GM23248 (cell line): ENCODE results near the gene PRR15.

Experiments used
- EZH2 ChIP-seq: fragments of 200-600 bp; sonication (generic); IDR thresholded peaks from 2 replicates; pipeline ENCODE4 v1.6.1; 2018; ENCODE audit warnings: antibody characterized with exemption, mild to moderate bottlenecking; ENCODE audit not compliant: insufficient read depth, poor library complexity, severe bottlenecking
- EZH2phosphoT487 ChIP-seq: fragments of 200-600 bp; sonication (generic); IDR thresholded peaks from 2 replicates; pipeline ENCODE4 v1.6.1; 2018; ENCODE audit warnings: antibody characterized with exemption, moderate library complexity, mild to moderate bottlenecking, low read depth; ENCODE audit not compliant: insufficient read depth

DNA sequence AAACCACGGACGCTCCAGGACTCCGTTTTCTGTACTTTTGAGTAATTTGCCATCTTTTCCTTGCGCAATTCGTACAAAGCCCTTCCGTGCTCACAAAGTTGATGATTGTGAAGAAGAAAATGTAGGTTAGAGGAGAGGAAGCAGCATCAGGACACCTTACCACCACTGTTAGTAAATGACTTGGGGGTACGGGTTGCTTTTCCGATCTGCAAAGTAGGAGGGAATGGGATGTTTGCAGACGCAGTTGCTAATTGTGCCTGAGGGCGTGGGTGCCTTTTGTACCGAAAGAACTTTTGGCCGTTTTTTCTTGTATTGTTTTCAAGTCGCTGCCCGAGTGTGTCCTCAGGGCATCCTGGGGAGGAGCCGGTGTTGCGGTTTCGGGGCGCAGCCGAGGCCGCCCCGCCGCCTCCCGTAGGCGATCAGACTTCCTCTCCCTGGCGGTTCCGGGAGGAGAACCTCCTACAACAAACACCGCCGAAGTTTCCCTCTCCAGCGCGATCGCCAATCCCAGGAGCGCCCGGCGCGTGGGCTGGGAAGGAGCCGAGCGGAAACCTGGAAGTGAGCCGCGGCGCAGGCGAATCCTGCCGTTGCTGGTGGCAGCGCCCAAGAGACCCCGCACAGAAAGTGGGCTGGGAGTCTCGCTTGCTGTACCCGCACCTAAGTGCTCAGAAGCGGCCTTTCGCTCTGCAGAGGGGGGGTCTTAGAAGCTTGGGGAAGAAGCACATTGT lies 1.0 kb downstream of the PRR15 start:
- TF ChIP-seq EZH2 = no peak
- TF ChIP-seq EZH2phosphoT487 = no peak
